HPDE6-E6E7 (cell line): ENCODE results near the gene RNF144B.
"Not testable (repeated sequence)": the region's sequence is repeated elsewhere in the genome, so short reads cannot be mapped to it uniquely, and the experiment has no call there.

Experiments
- DNase-seq: peaks from one replicate; pipeline ENCODE4 v3.0.0; 2011; ENCODE audit warnings: missing footprints; ENCODE audit errors: extremely low spot score

Gene RNF144B

GRCh38 chr6:18371656-18372055 lies 15.5 kb upstream of the RNF144B start:
- no peak for DNase-seq

GRCh38 chr6:18380158-18380836 lies 6.9 kb upstream of the RNF144B start:
- no peak for DNase-seq

DNA sequence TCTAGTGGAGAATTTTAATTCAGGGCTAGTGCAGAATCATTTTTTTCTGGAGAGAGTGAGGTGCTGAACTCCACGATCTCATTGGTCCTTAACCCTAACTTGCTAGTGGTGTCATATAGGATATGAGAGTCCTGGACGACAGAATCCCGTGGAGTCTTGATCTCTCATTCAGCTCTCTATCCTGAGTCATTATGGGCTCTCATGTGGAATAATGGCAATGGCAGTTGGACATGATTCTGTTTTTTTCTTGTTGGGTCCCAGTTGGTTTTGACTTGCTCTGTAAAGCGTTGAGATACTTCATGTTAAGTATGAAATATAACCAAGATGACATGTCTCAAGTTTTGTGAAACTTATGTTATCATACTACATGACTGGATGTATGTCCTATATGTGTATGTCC lies 6.3 kb upstream of the RNF144B start:
- DNase-seq: no peak

GRCh38 chr6:18383441-18383840 lies 3.7 kb upstream of the RNF144B start:
- DNase-seq: no peak

GRCh38 chr6:18384621-18385020 lies 2.5 kb upstream of the RNF144B start:
- no peak for DNase-seq

DNA sequence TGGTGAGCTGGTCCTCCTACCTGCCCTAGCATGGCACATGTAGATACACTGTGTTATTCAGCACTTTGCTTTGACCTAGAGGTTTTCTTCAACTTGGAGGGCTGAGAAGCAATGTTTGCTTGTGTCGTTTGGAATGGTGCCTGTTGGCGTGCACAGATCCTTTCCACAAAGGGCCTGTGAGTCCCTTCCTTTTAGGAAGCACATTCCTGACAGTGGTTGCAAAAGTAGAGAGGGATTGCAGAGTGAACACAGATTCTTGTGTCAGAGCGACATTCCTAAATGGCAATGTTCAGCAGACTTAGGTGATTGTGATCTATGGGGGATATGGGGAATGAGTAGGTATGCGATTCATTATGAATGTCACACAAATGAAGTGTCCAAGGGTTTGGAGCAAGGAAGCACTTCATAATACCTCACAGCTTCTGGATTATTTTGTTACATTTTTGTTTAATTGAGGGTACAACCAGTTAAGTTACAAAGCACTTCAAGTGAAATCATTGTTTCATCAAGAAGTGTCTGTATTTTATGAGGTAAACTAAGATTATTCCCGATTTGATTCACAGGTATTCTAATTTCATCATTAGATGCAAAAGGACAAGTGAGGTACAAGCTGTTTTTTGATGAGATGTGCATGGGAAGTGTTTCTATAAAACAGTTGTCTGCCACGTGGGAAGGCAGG lies 713 bp upstream of the RNF144B start:
- DNase-seq: no peak

DNA sequence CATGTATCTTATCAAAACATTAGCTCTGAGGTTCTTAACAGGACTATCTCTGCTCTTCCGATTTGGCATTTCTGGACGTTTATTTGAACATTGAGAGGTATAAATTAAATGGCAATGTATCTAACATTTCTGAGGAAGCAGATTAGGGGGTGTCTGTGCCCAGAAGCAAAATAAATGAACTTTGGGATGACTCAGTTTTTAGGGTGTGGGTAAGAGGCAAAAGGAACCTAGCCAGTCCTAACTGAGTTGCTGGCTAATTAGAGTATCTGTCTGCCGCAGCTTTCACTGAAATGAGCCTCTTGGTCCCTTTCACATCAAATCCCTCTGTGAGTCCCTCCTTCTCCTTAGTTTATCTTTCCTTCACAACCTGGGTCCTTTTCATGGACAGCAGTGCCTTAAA lies 1.1 kb downstream of the RNF144B start:
- no peak for DNase-seq

- DNase-seq: no peak
Observed at GRCh38 chr6:18388942-18389341, 1.8 kb downstream of the RNF144B start.

- DNase-seq: no peak
Observed at GRCh38 chr6:18389479-18389878, 2.3 kb downstream of the RNF144B start.

DNA sequence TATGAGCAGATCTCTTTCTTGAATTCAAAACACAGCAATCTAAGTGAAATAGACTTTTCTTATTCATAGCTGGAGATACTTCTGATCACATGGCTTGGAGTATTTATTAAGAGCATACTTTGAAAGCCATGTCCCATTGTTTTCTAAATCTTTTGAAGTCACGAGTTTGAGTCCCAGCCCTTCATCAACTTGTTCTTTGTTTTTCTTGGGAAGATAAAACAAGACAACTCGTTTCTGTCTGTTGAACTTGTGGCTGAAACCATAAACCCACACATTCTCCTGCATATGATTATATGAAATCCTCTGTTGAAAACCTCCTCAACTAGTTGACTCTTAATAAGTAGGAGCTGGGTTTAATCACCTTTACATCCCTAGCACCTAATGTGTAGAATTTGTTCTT lies 3.3 kb downstream of the RNF144B start:
- DNase-seq: no peak

GRCh38 chr6:18391023-18391422 lies 3.9 kb downstream of the RNF144B start:
- no peak for DNase-seq

GRCh38 chr6:18392346-18392877 lies 5.3 kb downstream of the RNF144B start:
- DNase-seq: no peak

GRCh38 chr6:18393698-18394097 lies 6.5 kb downstream of the RNF144B start:
- DNase-seq: no peak

DNA sequence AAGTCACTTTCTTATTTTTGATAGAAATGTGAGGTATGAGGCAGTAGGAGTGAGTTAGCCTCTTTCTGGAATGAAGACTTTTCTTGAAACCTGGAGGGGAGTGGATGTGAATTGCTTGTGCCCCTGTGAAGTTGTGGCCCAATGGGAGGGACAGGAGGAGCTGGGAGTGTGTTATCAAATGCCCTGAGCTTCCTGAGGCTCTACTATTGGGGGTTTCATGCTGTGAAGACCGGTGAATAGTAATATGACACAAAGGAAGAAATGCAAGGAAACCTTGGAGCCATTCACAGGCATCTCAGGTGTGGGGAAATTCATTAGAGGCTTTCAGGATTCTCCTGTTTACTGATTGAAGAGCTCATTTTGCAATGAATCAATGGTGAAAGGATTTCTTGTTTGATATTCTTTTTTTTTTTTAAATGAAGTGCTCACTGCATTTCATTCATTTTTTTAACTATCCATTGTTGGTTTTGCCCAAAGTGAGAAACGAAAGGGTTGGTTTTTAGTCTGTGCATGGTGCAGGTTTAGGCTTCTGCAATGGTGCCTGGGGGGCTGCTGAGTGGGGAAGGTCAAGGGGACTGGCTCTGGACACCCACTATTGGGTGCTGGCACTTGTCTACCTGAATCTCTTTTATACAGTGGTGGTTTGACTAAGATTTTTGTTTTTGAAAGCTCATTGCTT lies 8.2 kb downstream of the RNF144B start:
- no peak for DNase-seq

DNA sequence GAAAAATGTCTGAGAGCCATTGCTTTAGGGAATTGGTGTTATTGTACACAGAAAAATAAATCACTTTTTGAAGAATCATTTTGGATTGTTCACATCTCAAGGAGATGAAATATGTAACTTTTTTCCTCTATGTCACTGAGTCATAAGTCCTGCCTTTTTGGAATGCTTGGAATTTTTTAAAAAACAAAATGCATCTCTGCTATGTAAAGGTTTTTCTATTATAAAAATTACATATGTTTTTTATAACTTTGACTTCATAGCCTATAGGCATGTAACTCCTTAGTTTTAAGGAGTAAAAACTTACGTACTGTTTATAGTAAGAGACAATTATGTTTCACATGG lies 8.7 kb downstream of the RNF144B start:
- DNase-seq: no peak

DNA sequence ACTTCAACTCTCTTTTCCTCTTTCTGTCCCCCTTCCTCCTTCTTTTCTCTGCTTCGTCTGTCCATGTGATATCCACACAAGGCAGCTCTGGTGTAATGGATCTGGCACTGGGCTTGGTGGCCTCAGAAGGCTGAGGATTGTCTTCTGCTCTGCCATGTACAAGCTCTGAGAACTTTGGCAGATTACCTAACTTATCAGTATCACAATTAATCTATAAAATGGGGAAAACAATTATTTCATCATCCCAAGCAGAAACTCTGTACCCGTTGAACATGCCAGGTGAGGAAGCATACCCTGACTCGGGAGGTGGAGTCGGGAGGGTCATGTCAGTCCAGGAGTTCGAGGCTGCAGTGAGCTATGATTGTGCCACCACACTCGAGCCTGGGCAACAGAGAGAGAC lies 10.6 kb downstream of the RNF144B start:
- no peak for DNase-seq

DNA sequence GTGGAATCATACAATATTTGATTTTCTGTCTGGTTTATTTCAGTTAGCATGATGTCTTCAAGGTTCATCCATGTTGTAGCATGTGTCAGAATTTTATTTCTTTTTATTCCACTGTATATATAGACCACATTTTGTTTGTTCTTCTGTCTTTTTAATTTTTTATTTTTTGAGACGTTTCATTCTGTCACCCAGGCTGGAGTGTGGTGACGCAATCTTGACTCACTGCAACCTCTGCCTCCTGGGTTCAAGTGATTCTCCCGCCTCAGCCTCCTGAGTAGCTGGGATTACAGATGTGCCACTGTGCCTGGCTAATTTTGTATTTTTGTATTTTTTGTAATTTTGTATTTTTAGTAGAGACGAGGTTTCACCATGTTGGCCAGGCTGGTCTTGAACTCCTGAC lies 11.1 kb downstream of the RNF144B start:
- not testable (repeated sequence) for DNase-seq

GRCh38 chr6:18400831-18401446 lies 13.8 kb downstream of the RNF144B start:
- no peak for DNase-seq

- not testable (repeated sequence) for DNase-seq
Observed at GRCh38 chr6:18404965-18405364, 17.8 kb downstream of the RNF144B start.

- DNase-seq: peak; percentile 69
Observed at GRCh38 chr6:18405477-18406293, 18.5 kb downstream of the RNF144B start.

DNA sequence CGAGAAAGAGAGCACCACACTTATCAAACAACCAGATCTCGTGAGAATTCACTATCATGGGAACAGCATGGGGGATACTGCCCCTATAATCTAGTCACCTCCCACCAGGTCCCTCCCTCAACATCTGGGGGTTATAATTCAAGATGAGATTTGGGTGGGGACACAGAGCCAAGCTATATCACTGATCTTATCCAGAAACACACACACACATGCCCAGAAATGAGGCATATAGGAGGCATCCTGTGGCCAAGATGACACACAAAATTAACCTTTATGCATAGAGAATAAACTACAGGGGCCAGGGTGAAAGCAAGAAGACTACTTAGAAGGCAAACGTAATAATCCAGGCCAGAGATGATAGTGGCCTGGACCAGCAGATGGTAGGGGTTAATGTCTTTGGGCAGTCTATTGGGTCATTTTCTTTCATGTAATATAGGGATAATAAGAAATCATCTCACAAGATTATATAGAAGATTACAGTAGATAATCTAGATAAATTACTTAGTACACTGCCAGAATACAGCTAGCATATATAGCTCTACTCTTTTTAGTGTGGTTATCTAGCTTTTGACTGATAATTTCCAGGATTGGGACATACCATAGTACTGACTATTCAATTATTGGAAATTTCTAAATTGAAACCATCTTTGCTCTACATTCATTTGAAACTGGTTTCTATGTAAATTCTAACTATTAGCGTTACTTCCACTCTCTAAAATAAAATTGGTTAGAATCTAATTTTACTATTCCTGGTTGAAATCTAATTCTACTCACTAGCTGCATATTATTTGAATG lies 20.0 kb downstream of the RNF144B start:
- DNase-seq: no peak
